ENCODE data around the gene FBXO15.
A peak's percentile ranks its signal among the peaks of the same experiment; 100 is the strongest.

The FBXO15 gene

GRCh38 chr18:74147779-74148542 lies at the start of gene FBXO15, which contains the start of gene TIMM21:
TSS of gene FBXO15 (minus strand) at chr18:74147834. CDS start at chr18:74147785, 49 bp downstream.
TSS of gene TIMM21 (plus strand) at chr18:74148523. CDS start at chr18:74148809, 286 bp downstream.
- peak; percentile 99 for DNase-seq

GRCh38 chr18:74196220-74197119 lies 48.8 kb upstream of the FBXO15 start:
- peak; percentile 60 for DNase-seq

GRCh38 chr18:74194691-74195090 lies 47.1 kb upstream of the FBXO15 start:
- DNase-seq = no peak

GRCh38 chr18:74191577-74191976 lies 43.9 kb upstream of the FBXO15 start:
- DNase-seq = no peak

GRCh38 chr18:74190086-74190485 lies 42.5 kb upstream of the FBXO15 start:
- no peak for DNase-seq

GRCh38 chr18:74186661-74187060 lies 39.0 kb upstream of the FBXO15 start:
- no peak for DNase-seq

GRCh38 chr18:74185860-74186259 lies 38.2 kb upstream of the FBXO15 start:
- DNase-seq = no peak

- no peak for DNase-seq
Observed at GRCh38 chr18:74184875-74185274, 37.2 kb upstream of the FBXO15 start.

- peak; percentile 9 for DNase-seq
Observed at GRCh38 chr18:74183130-74183529, 35.5 kb upstream of the FBXO15 start.

- no peak for DNase-seq
Observed at GRCh38 chr18:74182335-74182734, 34.7 kb upstream of the FBXO15 start.

GRCh38 chr18:74179623-74180199 lies 32.1 kb upstream of the FBXO15 start:
- DNase-seq = no peak

GRCh38 chr18:74178884-74179283 lies 31.2 kb upstream of the FBXO15 start:
- no peak for DNase-seq

- no peak for DNase-seq
Observed at GRCh38 chr18:74175658-74176057, 28.0 kb upstream of the FBXO15 start.

GRCh38 chr18:74173434-74173750 lies 25.8 kb upstream of the FBXO15 start:
- DNase-seq = no peak

GRCh38 chr18:74172697-74173433 lies 25.2 kb upstream of the FBXO15 start:
- no peak for DNase-seq

GRCh38 chr18:74171910-74172606 lies 24.4 kb upstream of the FBXO15 start:
- no peak for DNase-seq

GRCh38 chr18:74166386-74166785 lies 18.8 kb upstream of the FBXO15 start:
- DNase-seq = no peak

GRCh38 chr18:74163019-74163660 lies 15.5 kb upstream of the FBXO15 start:
- DNase-seq = no peak

GRCh38 chr18:74155276-74155675 lies 7.6 kb upstream of the FBXO15 start:
- DNase-seq = no peak

- no peak for DNase-seq
Observed at GRCh38 chr18:74154716-74155115, 7.1 kb upstream of the FBXO15 start.

GRCh38 chr18:74153793-74154192 lies 6.2 kb upstream of the FBXO15 start:
- no peak for DNase-seq

GRCh38 chr18:74153377-74153776 lies 5.7 kb upstream of the FBXO15 start:
- DNase-seq = no peak
